Left ventricle myocardium inferior (tissue), 1 donor: ENCODE measurements around the gene KRT37. TPM values are rescaled to one million over a fixed set of nuclear protein-coding genes. Genes with fewer than 3 reads are reported as not detected.

Experiments
- DNase-seq: peaks from one replicate; pipeline ENCODE4 v3.0.0-alpha.2; 2020
- H3K27ac ChIP-seq: fragments of 200-600 bp; replicated peaks from 2 replicates; pipeline ENCODE4 v1.8.0; 2021
- H3K27me3 ChIP-seq: fragments of 200-600 bp; 2 replicates; pipeline ENCODE4 v1.8.0; 2021; ENCODE audit warnings: low read depth
- H3K36me3 ChIP-seq: fragments of 200-600 bp; 2 replicates; pipeline ENCODE4 v1.8.0; 2021
- H3K4me1 ChIP-seq: fragments of 200-600 bp; 2 replicates; pipeline ENCODE4 v1.8.0; 2021
- H3K4me3 ChIP-seq: fragments of 200-600 bp; 2 replicates; pipeline ENCODE4 v1.8.0; 2021; ENCODE audit warnings: mild to moderate bottlenecking, moderate library complexity
- H3K9me3 ChIP-seq: fragments of 200-600 bp; replicated peaks from 2 replicates; pipeline ENCODE4 v1.8.0; 2021
- CTCF ChIP-seq: fragments of 200-600 bp; IDR thresholded peaks from 2 replicates; pipeline ENCODE4 v1.8.0; 2021; ENCODE audit warnings: antibody characterized with exemption, mild to moderate bottlenecking, borderline replicate concordance
- intact Hi-C: fragments of 100-400 bp; cut with micrococcal nuclease; formaldehyde crosslinking; loops from one replicate; pipeline ENCODE4 v1.11.0; 2022
- total RNA-seq: library from RNA; stranded (reverse); fragmentation: NEBNext Ultra II Directional; extraction: Animal tissue kit (Norgen Biotek cat#: 25700); gene quantifications from one replicate; pipeline ENCODE4 v1.2.1, GENCODE V29; 2021
- donor health status: DM: no; HTN: yes; CAD: no; lungs with severe emphysema.

Gene KRT37
- total RNA-seq, 1 donor from 2014 or later: not detected

GRCh38 chr17:41453066-41453465, 28.7 kb upstream of the KRT37 start:
- intact Hi-C loops: no loop called here
- H3K9me3 ChIP-seq: peaks cover 19% of the 10 kb centered on the region
- DNase-seq: no peak
- H3K27me3 ChIP-seq: peaks cover 96% of the 10 kb centered on the region
- no peak overlapping the region for H3K4me3 ChIP-seq
- TF ChIP-seq CTCF: no peak
- no peak overlapping the region for H3K27ac ChIP-seq
- no peaks in the 10 kb centered on the region for H3K4me1 ChIP-seq
- H3K36me3 ChIP-seq: no peaks in the 10 kb centered on the region

GRCh38 chr17:41452281-41452680, 27.9 kb upstream of the KRT37 start:
- Histone ChIP-seq H3K27me3 (peaks cover 96% of the 10 kb centered on the region), H3K4me1 (no peaks in the 10 kb centered on the region), H3K9me3 (peaks cover 19% of the 10 kb centered on the region), H3K36me3 (no peaks in the 10 kb centered on the region), H3K27ac (no peak overlapping the region), H3K4me3 (no peak overlapping the region)
- TF ChIP-seq CTCF: no peak
- DNase-seq: no peak
- intact Hi-C loops: no loop called here

- Histone ChIP-seq H3K27me3 (peaks cover 96% of the 10 kb centered on the region), H3K36me3 (no peaks in the 10 kb centered on the region), H3K4me1 (no peaks in the 10 kb centered on the region), H3K27ac (no peak overlapping the region), H3K9me3 (peaks cover 19% of the 10 kb centered on the region), H3K4me3 (no peak overlapping the region)
- no peak for DNase-seq
- intact Hi-C loops: no loop called here
- TF ChIP-seq CTCF: no peak
Measured at GRCh38 chr17:41451154-41451728, 26.9 kb upstream of the KRT37 start.

- intact Hi-C loops: no loop called here
- H3K36me3 ChIP-seq: no peaks in the 10 kb centered on the region
Measured at GRCh38 chr17:41449008-41449407, 24.6 kb upstream of the KRT37 start.

GRCh38 chr17:41448506-41448905, 24.1 kb upstream of the KRT37 start:
- Histone ChIP-seq H3K36me3 (no peaks in the 10 kb centered on the region), H3K4me3 (no peak overlapping the region), H3K9me3 (peaks cover 26% of the 10 kb centered on the region), H3K27ac (no peak overlapping the region), H3K4me1 (no peaks in the 10 kb centered on the region), H3K27me3 (peaks cover 97% of the 10 kb centered on the region)
- TF ChIP-seq CTCF: no peak
- no peak for DNase-seq
- intact Hi-C loops: no loop called here

More at GRCh38 chr17:41449008-41449407, 24.6 kb upstream of the KRT37 start:
- H3K4me3 ChIP-seq: no peak overlapping the region
- no peaks in the 10 kb centered on the region for H3K4me1 ChIP-seq
- peaks cover 26% of the 10 kb centered on the region for H3K9me3 ChIP-seq
- TF ChIP-seq CTCF: no peak
- no peak for DNase-seq
- H3K27ac ChIP-seq: no peak overlapping the region
- H3K27me3 ChIP-seq: peaks cover 97% of the 10 kb centered on the region
